ENCODE measurements around the gene SLC35G4.

The SLC35G4 gene

GRCh38 chr18:11578799-11579198 is 30.6 kb upstream of the SLC35G4 start:
- CTCF ChIA-PET: interaction anchor here (0.6 kb wide), 1 partner anchor 16 kb away, joined by 3 read pairs; no protein-coding TSS in a partner anchor
- H3K36me3 ChIP-seq (ENCODE audit: control insufficient read depth in 2 of 2, insufficient read depth in 1 of 2, low read length in 2 of 2): no peaks in the 10 kb centered on the region
- TF ChIP-seq ZNF623 (tag by site-specific recombination; IDR thresholded peaks at IDR 0.05): no peak
- TF ChIP-seq YY1 (tag by site-specific recombination; IDR thresholded peaks at IDR 0.05): no peak
- TF ChIP-seq ZNF311 (tag by site-specific recombination; IDR thresholded peaks at IDR 0.05; ENCODE audit: borderline replicate concordance): no peak
- TF ChIP-seq, protein P1, sequence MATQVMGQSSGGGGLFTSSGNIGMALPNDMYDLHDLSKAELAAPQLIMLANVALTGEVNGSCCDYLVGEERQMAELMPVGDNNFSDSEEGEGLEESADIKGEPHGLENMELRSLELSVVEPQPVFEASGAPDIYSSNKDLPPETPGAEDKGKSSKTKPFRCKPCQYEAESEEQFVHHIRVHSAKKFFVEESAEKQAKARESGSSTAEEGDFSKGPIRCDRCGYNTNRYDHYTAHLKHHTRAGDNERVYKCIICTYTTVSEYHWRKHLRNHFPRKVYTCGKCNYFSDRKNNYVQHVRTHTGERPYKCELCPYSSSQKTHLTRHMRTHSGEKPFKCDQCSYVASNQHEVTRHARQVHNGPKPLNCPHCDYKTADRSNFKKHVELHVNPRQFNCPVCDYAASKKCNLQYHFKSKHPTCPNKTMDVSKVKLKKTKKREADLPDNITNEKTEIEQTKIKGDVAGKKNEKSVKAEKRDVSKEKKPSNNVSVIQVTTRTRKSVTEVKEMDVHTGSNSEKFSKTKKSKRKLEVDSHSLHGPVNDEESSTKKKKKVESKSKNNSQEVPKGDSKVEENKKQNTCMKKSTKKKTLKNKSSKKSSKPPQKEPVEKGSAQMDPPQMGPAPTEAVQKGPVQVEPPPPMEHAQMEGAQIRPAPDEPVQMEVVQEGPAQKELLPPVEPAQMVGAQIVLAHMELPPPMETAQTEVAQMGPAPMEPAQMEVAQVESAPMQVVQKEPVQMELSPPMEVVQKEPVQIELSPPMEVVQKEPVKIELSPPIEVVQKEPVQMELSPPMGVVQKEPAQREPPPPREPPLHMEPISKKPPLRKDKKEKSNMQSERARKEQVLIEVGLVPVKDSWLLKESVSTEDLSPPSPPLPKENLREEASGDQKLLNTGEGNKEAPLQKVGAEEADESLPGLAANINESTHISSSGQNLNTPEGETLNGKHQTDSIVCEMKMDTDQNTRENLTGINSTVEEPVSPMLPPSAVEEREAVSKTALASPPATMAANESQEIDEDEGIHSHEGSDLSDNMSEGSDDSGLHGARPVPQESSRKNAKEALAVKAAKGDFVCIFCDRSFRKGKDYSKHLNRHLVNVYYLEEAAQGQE (tag by site-specific recombination; IDR thresholded peaks at IDR 0.05): peak; percentile 48; the same call in 1 of the 2 replicates
- no peak for TF ChIP-seq ZNF571 (tag by site-specific recombination; IDR thresholded peaks at IDR 0.05)
- no peak for TF ChIP-seq ZNF510 (tag by site-specific recombination; IDR thresholded peaks at IDR 0.05; ENCODE audit: insufficient replicate concordance)
- no peak overlapping the region for H3K4me3 ChIP-seq (ENCODE audit: low read depth, low read length)
- peaks cover 3% of the 10 kb centered on the region; the same call in 1 of the 2 replicates for H3K4me1 ChIP-seq (ENCODE audit: control insufficient read depth, insufficient read depth, low read length)
- H3K27ac ChIP-seq (ENCODE audit: extremely low read depth, low read depth, low read length): no peak overlapping the region
- POLR2A ChIA-PET: no interaction called here
- H3K9me3 ChIP-seq (ENCODE audit: control insufficient read depth, insufficient read depth, low read depth, low read length): no peaks in the 10 kb centered on the region

DNA sequence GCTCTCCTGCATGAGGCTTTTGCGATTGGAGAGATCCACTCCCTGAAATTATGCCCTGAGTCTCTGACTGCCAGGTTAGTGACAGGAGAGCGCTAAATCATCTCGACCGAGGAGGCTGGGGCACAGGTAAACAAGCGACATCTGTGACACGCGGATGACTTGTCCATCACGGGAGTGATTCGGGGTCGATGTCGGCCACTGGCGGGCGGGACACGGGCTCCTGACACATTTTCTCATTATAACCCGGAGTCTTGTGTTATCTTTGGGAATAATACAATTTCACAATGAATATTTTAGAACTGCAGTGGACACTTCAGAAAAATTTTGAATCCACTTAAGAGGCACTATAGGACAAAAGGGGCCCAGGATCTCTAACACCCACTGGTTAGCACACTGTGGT is 29.5 kb upstream of the SLC35G4 start:
- Histone ChIP-seq H3K9me3 (ENCODE audit: control insufficient read depth, insufficient read depth, low read depth, low read length) (no peaks in the 10 kb centered on the region), H3K4me3 (ENCODE audit: low read depth, low read length) (no peak overlapping the region), H3K36me3 (ENCODE audit: control insufficient read depth in 2 of 2, insufficient read depth in 1 of 2, low read length in 2 of 2) (no peaks in the 10 kb centered on the region), H3K4me1 (ENCODE audit: control insufficient read depth, insufficient read depth, low read length) (peaks cover 3% of the 10 kb centered on the region; the same call in 1 of the 2 replicates), H3K27ac (ENCODE audit: extremely low read depth, low read depth, low read length) (no peak overlapping the region)
- CTCF ChIA-PET: interaction anchor here (0.5 to 1.5 kb wide), 2 partner anchors 24 to 92 kb away, joined by 3 to 4 read pairs; no protein-coding TSS in a partner anchor
- TF ChIP-seq ZNF501 (tag by site-specific recombination; IDR thresholded peaks at IDR 0.05) (no peak), PRDM1 (tag by site-specific recombination; IDR thresholded peaks at IDR 0.05) (no peak), ZNF558 (tag by site-specific recombination; IDR thresholded peaks at IDR 0.05) (no peak), SCRT1 (tag by site-specific recombination; IDR thresholded peaks at IDR 0.05; ENCODE audit: borderline replicate concordance) (no peak), TRIM28 (IDR thresholded peaks at IDR 0.05; ENCODE audit: borderline replicate concordance, low read length) (no peak), ZNF121 (tag by site-specific recombination; IDR thresholded peaks at IDR 0.05) (no peak), ZNF248 (tag by site-specific recombination; IDR thresholded peaks at IDR 0.05) (no peak), ZNF529 (tag by site-specific recombination; IDR thresholded peaks at IDR 0.05; ENCODE audit: insufficient replicate concordance) (no peak), SP2 (tag by site-specific recombination; IDR thresholded peaks at IDR 0.05) (no peak), ZNF624 (tag by site-specific recombination; IDR thresholded peaks at IDR 0.05) (no peak), SALL2 (tag by site-specific recombination; IDR thresholded peaks at IDR 0.05; ENCODE audit: borderline replicate concordance) (no peak), ZFP3 (tag by site-specific recombination; IDR thresholded peaks at IDR 0.05; ENCODE audit: low read depth) (no peak), RBAK (tag by site-specific recombination; IDR thresholded peaks at IDR 0.05) (no peak), ZSCAN23 (tag by site-specific recombination; IDR thresholded peaks at IDR 0.05) (no peak)
- TF ChIP-seq, protein P2, sequence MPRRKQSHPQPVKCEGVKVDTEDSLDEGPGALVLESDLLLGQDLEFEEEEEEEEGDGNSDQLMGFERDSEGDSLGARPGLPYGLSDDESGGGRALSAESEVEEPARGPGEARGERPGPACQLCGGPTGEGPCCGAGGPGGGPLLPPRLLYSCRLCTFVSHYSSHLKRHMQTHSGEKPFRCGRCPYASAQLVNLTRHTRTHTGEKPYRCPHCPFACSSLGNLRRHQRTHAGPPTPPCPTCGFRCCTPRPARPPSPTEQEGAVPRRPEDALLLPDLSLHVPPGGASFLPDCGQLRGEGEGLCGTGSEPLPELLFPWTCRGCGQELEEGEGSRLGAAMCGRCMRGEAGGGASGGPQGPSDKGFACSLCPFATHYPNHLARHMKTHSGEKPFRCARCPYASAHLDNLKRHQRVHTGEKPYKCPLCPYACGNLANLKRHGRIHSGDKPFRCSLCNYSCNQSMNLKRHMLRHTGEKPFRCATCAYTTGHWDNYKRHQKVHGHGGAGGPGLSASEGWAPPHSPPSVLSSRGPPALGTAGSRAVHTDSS (tag by site-specific recombination; IDR thresholded peaks at IDR 0.05): no peak
- TF ChIP-seq, protein P3, sequence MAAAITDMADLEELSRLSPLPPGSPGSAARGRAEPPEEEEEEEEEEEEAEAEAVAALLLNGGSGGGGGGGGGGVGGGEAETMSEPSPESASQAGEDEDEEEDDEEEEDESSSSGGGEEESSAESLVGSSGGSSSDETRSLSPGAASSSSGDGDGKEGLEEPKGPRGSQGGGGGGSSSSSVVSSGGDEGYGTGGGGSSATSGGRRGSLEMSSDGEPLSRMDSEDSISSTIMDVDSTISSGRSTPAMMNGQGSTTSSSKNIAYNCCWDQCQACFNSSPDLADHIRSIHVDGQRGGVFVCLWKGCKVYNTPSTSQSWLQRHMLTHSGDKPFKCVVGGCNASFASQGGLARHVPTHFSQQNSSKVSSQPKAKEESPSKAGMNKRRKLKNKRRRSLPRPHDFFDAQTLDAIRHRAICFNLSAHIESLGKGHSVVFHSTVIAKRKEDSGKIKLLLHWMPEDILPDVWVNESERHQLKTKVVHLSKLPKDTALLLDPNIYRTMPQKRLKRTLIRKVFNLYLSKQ (tag by site-specific recombination; IDR thresholded peaks at IDR 0.05; ENCODE audit: borderline replicate concordance): no peak
- POLR2A ChIA-PET: no interaction called here

Data from HEK293 (cell line).